Medulla oblongata (tissue), 1 donor: Measurements from ENCODE around the gene TAS2R20.
"Not testable (repeated sequence)": the region's sequence is repeated elsewhere in the genome, so short reads cannot be mapped to it uniquely, and the experiment has no call there.

Experiments
- DNase-seq: peaks from one replicate; pipeline ENCODE4 v3.0.0-alpha.2; 2015; ENCODE audit errors: extremely low spot score

TAS2R20 gene, protein sequence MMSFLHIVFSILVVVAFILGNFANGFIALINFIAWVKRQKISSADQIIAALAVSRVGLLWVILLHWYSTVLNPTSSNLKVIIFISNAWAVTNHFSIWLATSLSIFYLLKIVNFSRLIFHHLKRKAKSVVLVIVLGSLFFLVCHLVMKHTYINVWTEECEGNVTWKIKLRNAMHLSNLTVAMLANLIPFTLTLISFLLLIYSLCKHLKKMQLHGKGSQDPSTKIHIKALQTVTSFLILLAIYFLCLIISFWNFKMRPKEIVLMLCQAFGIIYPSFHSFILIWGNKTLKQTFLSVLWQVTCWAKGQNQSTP

DNA sequence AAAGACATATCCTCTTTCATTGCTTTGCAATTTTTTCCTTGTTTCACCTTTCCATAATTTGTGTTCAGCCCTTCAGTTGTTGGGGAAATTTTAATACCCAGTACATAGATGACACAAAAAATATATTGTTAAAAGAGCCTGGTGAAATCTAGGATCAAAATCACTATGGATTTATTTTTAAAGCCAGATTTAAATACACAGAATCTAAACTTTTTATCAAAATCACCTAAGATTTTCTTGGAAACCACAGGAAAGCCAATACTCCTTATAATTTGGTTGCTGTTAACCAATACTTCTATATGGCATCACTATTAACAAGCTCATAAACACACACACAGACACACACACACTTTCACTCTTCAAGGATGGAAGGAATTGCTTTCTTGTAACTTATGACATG, at the start of gene TAS2R20:
TAS2R20 (minus strand) TSS at position 101 of the 400 bp plus-strand sequence. CDS start 429 bp downstream, outside the sequence.
- no peak for DNase-seq

DNA sequence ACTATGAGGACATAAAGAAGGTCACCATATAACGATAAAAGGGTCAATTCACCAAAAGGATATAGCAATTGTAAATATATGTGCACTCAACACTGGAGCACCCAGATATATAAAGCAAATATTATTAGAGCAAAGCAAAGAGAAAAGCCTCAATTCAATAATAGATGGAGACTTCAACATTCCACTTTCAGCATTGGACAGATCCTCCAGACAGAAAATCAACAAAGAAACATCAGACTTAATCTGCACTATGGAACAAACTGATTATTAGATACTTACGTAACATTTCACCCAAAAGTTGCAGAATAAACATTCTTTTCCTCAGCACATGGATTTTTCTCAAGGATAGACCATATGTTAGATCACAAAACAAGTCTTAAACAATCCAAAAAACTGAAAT, 43.3 kb upstream of the TAS2R20 start:
- not testable (repeated sequence) for DNase-seq

DNA sequence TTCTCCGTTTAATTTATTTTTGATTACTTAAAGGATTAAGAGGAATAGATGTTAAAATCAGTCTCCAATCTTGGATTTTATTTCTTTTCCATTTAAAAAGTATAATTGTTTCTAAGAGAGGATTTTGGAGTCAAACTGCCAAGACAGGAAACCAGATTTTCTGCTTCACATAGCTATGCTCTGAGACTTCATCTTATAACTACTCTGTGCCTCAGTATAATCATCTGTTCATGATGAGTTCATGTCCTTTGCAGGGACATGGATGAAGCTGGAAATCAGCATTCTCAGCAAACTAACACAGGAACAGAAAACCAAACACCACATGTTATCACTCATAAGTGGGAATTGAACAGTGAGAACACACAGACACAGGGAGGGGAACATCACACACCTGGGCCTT, 42.1 kb upstream of the TAS2R20 start:
- no peak for DNase-seq

DNA sequence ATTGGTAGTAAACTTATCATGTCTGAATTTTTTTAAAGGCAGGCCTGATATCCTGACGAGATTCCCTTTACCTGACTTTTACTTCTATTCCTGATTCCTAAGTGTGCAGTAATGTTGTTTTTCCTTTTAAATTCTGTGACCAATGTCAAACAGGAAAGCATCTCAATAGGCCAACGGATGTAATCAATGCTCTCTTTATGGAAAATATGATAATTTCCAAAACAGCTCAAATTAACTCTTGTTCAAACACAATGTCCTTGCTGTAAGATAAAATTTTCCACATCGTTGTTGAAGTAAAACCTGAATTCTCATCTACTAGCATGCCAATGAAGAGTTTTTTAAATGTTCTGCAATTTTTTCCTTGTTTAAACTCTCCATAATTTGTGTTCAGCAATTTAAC, 41.1 kb upstream of the TAS2R20 start:
- DNase-seq = no peak

DNA sequence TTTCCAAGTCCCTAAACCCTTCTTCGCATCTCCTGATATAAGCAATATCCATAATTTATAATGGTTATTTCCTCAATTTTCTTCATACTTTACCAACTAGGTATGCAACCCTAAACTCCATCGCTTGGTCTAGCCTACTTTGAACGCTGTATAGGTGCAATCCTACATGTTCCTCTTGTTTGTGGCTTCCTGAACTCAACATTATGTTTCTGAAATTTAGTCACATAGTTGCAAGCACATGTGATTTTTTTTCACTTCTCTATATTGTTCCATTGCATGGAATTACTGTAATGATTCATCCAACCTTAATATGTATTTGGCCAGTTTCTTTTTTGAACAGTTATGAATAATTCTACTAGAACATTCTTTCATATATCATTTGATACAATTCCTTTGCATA, 35.9 kb upstream of the TAS2R20 start:
- not testable (repeated sequence) for DNase-seq

DNA sequence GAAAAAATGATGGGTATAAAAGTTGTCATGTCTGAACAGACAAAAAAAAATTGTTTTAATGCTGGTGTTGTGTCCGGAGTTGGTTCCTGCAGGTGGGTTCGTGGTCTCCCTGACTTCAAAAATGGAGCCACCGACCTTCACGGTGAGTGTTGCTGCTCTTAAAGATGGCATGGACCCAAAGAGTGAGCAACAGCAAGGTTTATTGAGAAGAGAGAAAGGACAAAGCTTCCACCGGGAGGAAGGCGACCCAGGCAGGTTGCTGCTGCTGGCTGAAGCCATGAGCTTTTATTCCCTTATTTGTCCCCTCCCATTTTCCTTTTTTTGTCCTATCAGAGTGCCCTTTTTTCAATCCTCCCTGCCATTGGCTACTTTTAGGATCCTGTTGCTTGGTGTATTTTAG, 33.2 kb upstream of the TAS2R20 start, which contains the start of gene TAS2R31:
TAS2R31 (minus strand) TSS at position 101 of the 400 bp plus-strand sequence; CDS start at position 29, 72 bp downstream.
- DNase-seq = no peak

DNA sequence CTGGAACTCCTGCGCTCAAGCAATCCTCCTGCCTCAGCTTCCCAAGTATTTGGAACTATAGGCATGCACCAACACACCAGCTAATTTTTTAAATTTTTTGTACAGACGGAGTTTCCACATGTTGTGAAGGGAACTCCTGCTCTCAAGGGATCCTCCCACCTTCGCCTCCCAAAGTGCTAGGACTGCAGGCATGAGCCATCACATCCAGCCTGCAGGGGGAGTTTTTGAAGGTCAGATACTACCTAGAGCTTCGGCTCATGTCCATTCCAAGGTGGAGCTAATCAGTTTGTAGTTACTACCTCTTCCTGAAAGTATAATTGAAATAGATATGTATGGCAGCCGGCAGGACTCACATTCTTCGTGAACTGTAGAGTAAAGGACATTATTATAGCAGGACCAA, 28.0 kb upstream of the TAS2R20 start:
- DNase-seq = no peak

DNA sequence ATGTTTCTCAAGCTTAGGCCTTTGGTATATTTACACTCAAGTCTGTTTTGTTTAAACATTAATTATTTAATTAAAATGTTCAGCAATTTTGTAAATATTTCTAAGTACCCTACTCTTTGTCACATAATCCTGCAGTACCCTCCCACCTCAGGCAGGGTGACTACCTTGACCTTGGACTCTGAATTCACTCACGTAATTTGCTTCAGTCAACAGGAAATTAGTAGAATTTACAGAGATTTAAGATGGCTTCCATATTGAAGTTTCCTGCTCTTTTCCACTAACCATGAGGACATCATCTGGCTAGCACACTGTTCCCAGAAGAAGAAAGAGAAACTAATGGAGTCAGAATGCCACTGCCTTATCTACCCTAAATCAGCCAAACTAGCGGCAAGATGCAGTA, 25.3 kb upstream of the TAS2R20 start:
- DNase-seq = no peak

DNA sequence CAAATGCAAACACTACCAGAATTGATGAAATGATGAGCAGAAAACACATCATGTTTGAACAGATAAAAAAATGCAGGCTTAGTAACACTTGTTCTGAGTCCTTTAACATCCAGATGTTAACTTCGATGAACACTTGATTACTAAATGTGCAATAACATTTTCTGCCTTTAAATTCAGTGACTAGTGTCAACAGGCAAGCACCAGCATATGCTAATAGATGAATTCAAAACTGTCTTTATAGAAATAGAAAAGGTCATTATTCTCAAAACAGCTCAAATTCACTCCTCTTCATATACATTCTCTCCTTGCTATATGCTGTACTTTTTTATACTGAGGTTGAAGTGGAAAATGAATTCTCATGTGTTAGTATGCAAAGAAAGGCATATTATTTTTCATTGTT, 24.4 kb upstream of the TAS2R20 start, which contains the start of gene TAS2R19:
TAS2R19 (minus strand) TSS at position 101 of the 400 bp plus-strand sequence; CDS start at position 52, 49 bp downstream.
- DNase-seq = no peak

DNA sequence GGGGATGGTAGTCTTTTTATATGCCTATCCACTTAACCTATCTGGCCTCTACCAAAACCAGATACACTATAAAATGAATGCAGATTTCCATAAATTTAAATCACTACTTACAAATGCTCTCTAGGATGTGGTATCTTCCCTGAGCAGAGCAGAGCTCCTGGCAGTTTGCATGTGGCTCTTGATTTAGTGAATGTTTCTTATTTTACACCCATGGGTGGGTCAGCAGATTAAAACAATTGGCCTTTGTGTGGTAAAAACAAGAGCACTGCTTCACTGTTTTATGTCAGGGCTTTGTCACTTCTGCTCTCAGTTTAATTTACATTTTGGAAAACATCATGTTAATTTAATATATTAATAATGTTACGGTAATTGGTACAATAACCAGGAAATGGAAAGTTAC, 18.8 kb upstream of the TAS2R20 start:
- DNase-seq = peak; percentile 90

DNA sequence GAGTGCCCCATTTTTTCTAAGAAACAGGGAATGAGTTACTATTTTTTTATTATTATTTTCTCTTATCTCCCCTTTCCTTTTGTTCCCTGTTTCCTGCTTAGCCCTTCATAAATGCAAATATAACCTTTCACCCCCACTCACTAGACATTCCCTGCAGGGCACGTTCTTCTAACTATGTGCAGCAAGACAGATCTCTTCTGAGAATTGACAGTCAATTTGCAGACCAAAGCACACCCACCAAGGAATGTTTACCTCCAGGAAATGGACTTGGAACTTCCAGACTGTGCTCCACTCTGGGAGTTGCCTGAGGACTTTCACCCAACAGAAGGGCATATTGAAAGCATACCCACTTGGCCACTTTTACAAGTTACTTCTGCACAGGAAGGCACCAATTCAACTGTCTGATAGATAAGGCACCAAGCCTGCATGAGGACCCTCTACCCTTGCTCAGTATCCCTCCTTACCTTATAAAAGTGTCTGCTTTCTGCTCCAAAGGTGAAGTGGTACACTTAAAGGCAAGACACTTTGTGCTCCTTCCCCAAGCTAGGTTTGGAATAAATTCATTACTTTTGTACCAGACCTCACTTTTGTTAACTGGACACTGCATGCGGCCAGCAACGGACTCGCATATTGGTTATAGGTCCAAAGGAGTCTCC, 17.8 kb upstream of the TAS2R20 start:
- DNase-seq = no peak

DNA sequence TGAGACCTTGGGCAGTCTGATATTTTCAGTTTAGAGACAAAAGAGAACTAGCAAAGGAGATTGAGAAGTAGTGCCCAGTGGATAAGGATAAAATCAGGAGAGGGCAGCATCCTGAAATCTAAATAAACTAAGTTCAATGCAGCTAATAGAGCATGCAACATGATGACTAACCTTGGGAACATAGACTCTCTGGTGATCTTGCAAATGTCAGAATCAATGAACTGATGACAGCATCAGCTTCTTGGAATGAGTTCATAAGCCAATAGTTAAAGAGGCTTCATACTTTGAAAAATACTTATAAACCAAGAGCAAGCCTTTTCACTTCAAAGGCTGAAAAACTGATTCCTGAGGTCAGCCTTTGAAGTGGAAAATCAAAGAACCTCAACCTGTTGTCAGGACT, 16.1 kb upstream of the TAS2R20 start:
- DNase-seq = no peak

DNA sequence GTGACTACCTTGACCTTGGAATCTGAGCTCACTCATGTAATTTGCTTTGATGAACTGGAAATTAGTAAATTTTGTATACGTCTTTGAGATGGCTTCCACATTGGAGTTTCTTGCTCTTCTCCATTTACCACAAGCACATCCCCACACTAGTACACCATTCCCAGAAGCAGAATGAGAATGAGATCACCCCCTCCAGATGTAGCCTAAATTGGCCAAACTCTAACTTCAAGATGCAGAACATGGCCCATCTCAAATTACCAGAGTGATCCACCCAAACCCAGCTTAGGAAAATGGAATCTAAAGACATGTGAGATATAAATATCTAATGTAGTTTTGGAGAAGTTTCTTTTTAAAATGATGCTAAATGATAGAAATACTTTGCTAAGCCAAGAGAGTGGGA, 9.5 kb upstream of the TAS2R20 start:
- DNase-seq = no peak

DNA sequence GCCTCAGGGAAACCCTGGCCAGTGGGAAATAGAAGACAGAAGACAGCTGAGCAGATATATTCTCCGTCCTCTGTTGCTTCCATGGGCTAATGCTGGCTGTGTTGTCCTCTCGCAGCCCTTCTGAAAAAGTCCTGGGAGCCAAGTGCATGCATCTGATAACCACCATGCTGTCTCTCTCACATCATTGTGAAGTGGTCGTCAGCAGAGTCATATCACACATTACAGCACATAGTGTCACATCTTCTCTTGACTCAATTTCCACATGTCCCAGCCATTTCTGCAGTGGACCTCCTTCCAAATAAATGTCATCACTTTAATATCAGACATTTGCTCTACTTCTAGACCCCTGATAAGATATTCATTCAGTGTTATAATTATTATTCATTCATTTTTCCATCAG, 3.8 kb downstream of the TAS2R20 start:
- no peak for DNase-seq

DNA sequence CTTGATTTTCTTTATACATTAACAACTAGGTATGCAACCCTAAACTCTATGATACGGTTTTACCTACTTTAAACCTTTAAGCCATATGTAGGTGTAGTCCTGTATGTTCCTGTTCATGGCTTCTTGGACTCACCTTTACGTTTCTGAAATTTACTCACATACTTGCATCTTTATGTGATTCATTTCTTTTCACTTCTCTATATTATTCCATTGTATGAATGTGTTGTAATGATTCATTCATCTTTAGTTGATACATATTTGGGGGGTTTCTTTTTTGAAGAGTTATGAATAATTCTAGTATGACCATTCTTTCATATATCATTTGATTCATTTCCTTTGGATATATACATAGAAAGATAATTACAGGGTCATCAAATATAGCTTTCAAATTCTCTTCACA, 9.0 kb downstream of the TAS2R20 start:
- no peak for DNase-seq

DNA sequence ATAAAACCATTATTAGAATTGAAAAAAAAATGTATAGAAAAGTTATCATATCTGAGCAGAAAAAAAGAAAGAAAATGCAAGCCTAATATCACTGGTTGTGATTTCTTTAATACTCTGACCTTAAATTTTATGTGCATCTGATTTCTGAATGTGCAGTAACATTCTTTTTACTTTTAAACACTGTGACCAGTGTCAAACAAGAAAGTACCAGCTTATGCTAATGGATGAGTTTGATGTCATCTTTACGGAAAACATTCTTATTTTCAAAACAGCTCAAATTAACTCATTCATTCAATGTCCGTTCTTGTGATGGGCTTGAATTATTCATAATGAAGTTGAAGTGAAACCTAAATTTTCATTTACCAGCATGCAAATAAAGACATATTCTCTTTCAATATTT, 11.3 kb downstream of the TAS2R20 start, which contains the start of gene TAS2R50:
TAS2R50 (minus strand) TSS at position 101 of the 400 bp plus-strand sequence; CDS start at position 49, 52 bp downstream.
- DNase-seq = no peak

DNA sequence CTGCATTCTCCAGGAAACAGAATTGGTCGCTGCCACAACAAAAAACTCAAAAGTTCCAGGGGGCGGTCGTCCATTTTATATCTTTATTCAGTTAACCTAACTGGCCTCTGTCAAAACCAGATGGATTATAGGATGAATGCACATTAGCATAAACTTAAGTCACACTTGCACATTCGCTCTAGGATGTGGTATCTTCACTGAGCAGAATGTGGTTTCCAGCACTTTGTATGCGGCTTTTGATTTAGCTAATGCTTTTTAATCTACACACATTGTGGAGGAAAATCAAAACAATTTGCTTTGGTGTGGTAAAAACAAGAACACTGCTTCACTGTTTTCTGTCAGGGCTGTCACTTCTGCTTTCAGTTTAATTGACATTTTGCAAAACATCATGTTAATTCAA, 15.9 kb downstream of the TAS2R20 start:
- no peak for DNase-seq

DNA sequence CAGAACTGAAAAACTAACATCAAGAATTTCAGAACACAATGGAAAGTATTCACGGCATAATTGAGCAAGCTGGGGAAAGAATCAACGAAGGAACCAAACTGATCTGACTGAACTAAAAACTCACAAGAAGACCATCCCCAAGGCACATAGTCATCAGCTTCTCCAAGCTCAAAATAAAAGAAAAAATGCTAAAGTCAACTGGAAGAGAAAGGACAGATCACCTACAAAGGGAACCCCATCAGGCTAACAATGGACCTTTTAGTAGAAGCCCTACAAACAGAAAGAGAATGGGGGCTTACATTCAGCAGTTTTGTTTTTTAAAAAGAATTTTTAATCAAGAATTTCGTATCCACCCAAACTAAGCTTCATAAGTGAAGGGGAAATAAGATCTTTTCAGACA, 23.1 kb downstream of the TAS2R20 start:
- DNase-seq = no peak

DNA sequence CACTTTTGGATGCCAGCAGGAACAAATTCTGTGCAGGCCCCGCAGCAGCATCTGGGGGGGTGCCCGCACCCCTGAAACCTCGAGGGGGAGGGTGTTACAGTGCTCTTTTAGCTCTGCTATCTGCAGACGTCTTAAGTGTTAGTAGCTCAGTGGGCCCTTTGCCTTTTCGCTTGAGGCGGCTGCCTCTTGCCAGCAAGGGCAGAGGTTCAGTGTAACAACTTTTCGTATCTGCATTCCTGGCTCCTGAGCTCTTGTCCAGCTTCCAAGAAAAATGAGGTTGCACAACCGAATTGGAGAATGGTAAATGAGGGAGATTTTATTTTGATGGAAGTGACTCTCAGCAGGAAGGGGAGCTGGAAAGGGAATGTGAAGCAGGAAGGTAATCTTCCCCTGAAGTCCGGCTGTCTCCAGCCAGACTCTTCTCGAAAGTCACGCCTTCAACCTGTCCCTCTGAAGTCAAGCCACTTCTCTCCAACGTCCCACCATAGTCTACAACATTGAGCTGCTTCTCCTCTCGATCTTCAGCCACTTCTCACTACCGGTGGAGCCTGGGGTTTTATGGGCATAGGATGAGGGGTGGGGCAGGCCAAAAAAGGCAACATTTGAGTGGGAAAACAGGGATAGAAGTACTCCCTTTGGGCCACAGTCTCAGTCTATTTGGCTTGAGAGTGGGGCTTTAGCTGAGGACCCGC, 29.2 kb downstream of the TAS2R20 start:
- DNase-seq = no peak

DNA sequence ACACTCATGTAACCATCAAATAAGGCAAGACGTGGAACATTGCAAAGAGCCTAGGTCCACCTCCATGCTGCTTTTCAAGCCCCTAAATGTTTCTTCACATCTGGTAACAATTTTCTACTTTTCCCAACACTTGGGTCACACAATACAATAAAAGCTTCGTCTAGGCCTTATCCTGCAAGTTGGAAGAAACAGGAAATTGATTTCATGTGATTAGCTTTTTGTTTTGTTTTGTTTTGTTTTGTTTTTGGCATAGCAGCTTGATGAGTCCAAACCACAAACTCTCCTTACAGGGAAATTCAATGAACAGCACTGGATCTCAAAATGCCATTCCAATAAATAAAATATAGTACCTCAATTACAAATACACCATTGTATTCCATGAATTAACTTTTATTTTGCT, 30.7 kb downstream of the TAS2R20 start:
- DNase-seq = no peak

DNA sequence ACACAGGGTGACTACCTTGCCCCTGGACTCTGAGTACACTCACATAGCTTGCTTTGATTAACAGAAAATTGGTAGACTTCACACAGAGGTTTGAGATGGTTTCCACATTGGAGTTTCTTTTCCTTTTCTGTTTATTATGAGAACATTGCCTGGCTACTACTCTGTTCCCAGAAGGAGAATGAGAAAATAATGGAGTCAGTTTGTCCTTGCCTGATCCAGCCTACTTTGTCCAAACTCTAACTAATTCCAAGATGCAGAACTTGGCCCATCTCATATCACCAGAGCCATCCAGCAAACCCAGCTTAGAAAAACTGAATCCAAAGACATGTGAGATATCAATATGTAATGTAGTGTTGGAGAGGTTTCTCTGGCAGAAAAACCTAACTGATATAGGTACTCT, 31.8 kb downstream of the TAS2R20 start:
- no peak for DNase-seq

DNA sequence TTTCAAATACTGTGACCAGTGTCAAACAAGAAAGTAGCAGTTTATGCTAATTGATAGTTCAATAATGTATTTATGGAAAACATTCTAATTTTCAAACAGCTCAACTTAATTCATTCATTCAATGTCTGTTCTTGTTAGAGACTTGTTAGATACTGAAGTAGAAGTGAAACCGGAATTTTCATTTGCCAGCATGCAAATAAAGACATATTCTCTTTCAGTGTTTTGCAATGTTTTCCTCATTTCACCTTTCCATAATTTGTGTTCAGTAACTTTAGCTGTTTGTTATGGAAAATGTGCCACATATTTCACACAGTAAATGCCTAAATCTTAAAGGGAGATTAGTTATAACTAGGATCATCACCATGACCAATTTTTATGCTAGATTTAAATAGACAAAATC, 32.6 kb downstream of the TAS2R20 start:
- DNase-seq = no peak

DNA sequence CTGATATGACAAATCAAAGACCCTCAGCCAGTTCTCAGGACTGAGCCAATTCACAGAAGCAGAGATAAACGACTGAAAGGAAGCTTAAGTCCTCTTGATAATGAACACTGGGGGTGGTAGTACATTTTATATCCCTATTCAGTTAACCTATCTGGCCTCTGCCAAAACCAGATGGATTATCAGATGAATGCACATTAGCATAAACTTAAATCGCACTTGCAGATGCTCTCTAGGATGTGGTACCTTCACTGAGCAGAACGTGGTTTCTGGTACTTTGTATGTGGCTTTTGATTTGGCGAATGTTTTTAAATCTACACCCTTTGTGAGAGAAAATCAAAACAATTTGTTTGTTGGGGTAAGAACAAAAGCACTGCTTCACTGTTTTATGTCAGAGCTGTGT, 37.9 kb downstream of the TAS2R20 start:
- no peak for DNase-seq
